GM13976 (cell line): ENCODE data around the gene KCTD16.

Experiments used
- DNase-seq: peaks from one replicate; pipeline ENCODE4 v3.0.0; 2012; ENCODE audit warnings: low spot score
- CTCF ChIP-seq: IDR thresholded peaks from 2 replicates; pipeline ENCODE4 v1.5.1; 2012; ENCODE audit warnings: borderline replicate concordance, mild to moderate bottlenecking; ENCODE audit not compliant: insufficient read depth; ENCODE audit errors: extremely low read depth, missing control alignments, control extremely low read depth
- in situ Hi-C: fragments of 300-500 bp; cut with MboI; formaldehyde crosslinking; loops from one replicate; pipeline ENCODE4 v1.12.0; 2022; ENCODE audit warnings: low sequenced_read_pairs, mixed read lengths, inconsistent platforms; ENCODE audit not compliant: unreplicated experiment

Gene KCTD16

GRCh38 chr5:144191998-144192397 lies 21.3 kb downstream of the KCTD16 start:
- DNase-seq, result peak; percentile 66
- peak; percentile 59 for TF ChIP-seq CTCF
- in situ Hi-C loops, result no loop called here

- in situ Hi-C loops, result no loop called here
- DNase-seq, result no peak
- TF ChIP-seq CTCF, result no peak
Measured at GRCh38 chr5:144192661-144193060, 22.0 kb downstream of the KCTD16 start.

GRCh38 chr5:144194144-144194543 lies 23.5 kb downstream of the KCTD16 start:
- no peak for DNase-seq
- in situ Hi-C loops, result no loop called here
- no peak for TF ChIP-seq CTCF

- no peak for DNase-seq
- no peak for TF ChIP-seq CTCF
- in situ Hi-C loops, result no loop called here
Measured at GRCh38 chr5:144195448-144195847, 24.8 kb downstream of the KCTD16 start.

- TF ChIP-seq CTCF, result no peak
- in situ Hi-C loops, result no loop called here
- no peak for DNase-seq
Measured at GRCh38 chr5:144196612-144197011, 25.9 kb downstream of the KCTD16 start.

GRCh38 chr5:144198386-144198785 lies 27.7 kb downstream of the KCTD16 start:
- no peak for DNase-seq
- in situ Hi-C loops, result no loop called here
- no peak for TF ChIP-seq CTCF

GRCh38 chr5:144201588-144201987 lies 30.9 kb downstream of the KCTD16 start:
- in situ Hi-C loops, result loop anchor here (25.0 kb wide), 2 partner anchors 1036 to 1611 kb away; no protein-coding TSS in a partner anchor
- no peak for TF ChIP-seq CTCF
- no peak for DNase-seq
